ENCODE data around the gene RSL1D1.
"Not testable (repeated sequence)": the region's sequence is repeated elsewhere in the genome, so short reads cannot be mapped to it uniquely, and the experiment has no call there.

RSL1D1 gene

DNA sequence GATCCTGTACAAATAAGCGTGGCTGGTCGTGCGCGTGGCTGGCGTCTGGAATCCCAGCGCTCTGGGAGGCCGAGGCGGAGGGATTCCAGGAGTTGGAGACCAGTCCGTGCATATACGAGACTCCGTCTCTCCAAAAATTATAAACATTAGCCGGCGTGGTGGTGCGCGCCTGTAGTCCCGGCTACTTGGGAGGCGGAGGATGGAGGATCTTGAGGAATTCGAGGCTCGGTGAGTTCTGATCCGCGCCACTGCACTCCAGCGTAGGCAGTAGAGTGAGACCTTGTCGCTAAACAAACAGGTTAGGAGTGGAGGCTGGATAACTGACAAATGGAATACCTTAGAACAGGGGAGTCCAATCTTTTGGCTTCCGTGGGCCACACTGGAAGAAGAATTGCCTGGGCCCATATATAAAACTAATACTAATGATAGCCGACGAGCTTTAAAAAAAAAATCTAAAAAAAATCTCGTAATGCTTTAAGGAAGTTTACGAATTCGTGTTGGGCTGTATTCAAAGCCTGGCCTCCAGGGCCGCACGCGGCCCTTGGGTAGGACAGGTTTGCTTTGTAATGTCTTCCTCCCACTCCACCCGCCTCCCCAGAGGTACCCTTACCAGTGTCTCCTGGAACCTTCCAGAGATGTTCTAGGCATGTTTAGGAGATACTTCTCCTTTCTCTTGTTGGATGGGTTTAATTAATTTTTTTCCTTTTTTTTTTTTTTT is 909 bp upstream of the RSL1D1 start:
- no peak for DNase-seq (ENCODE audit: low read depth)

GRCh38 chr16:11848842-11849241 is 2.5 kb downstream of the RSL1D1 start:
- no peak overlapping the region for H3K4me3 ChIP-seq (ENCODE audit: low read depth, low read length)
- peak; percentile 23 for DNase-seq (ENCODE audit: low read depth)

More for the DNA sequence above, 909 bp upstream of the RSL1D1 start:
- H3K4me3 ChIP-seq (ENCODE audit: low read depth, low read length), result peak overlapping the region; percentile 84

DNA sequence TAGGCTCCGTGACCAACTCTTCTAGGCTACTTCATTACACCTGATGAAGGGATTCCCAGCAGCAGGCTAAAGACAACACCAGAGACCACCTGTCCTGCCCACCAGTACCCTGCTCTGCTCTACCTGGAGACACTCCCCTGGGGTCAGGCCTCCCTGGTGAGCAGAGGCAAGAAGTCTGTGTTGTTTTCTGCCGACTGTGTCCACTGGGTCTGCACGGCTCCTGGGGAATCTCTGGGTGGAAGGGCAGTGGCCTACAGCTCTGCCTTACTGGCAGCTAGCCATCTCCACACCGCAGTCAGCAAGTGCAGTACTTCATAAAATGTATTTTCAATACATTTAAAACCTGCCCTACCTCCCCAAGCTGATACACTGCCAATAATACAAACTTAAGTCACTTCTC is 6.8 kb downstream of the RSL1D1 start:
- no peak overlapping the region for H3K4me3 ChIP-seq (ENCODE audit: low read depth, low read length)
- DNase-seq (ENCODE audit: low read depth), result no peak

GRCh38 chr16:11843861-11844260 is 7.5 kb downstream of the RSL1D1 start:
- H3K4me3 ChIP-seq (ENCODE audit: low read depth, low read length), result no peak overlapping the region
- no peak for DNase-seq (ENCODE audit: low read depth)

GRCh38 chr16:11843206-11843605 is 8.1 kb downstream of the RSL1D1 start:
- H3K4me3 ChIP-seq (ENCODE audit: low read depth, low read length), result no peak overlapping the region
- DNase-seq (ENCODE audit: low read depth), result no peak

- no peak overlapping the region for H3K4me3 ChIP-seq (ENCODE audit: low read depth, low read length)
Measured at GRCh38 chr16:11841026-11841425, 10.3 kb downstream of the RSL1D1 start.

DNA sequence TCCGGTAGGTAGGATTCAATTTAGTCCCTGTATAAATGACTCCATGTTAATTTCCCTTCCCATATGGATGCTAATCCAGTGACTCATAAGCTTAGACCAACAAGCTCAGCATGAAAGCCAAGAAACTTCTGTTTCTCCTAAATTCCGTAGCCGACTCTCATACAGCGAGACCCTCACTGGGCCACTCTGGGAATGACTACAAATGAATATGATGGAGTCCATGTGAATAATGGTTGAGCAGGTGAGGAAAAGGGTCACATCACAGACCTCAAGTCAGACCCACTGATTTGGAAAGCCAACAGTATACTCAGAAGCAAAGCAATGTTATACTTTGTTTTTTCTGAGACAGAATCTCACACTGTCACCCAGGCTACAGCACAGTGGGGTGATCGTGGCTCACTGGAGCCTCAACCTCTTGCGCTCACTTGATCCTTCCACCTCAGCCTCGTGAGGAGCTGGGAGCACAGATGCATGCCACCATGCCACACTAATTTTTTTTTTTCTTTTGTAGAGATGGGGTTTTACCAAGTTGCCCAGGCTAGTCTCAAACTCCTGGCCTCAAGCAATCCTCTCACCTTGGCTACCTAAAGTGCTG is 14.6 kb downstream of the RSL1D1 start:
- DNase-seq (ENCODE audit: low read depth), result peak; percentile 55
- no peak overlapping the region for H3K4me3 ChIP-seq (ENCODE audit: low read depth, low read length)

More at GRCh38 chr16:11841026-11841425, 10.3 kb downstream of the RSL1D1 start:
- DNase-seq (ENCODE audit: low read depth), result no peak

- H3K4me3 ChIP-seq (ENCODE audit: low read depth, low read length), result no peak overlapping the region
Measured at GRCh38 chr16:11835891-11836649, 15.3 kb downstream of the RSL1D1 start.

DNA sequence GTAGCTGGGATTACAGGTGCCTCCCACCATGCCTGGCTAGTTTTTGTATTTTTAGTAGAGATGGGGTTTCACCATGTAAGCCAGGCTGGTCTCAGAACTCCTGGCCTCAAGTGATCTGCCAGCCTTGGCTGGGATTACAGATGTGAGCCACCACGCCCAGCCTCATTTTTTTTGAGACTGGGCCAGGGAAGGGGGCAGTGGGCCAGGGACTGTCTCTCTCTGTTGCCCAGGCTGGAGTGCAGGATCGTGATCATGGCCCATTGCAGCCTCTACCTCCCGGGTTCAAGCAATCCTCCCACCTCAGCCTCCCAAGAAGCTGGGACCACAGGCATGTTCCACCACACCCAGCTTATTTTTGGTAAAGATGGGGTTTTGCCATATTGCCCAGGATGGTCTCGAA is 16.0 kb downstream of the RSL1D1 start:
- DNase-seq (ENCODE audit: low read depth), result no peak
- H3K4me3 ChIP-seq (ENCODE audit: low read depth, low read length), result no peak overlapping the region

More at GRCh38 chr16:11835891-11836649, 15.3 kb downstream of the RSL1D1 start:
- peak; percentile 56 for DNase-seq (ENCODE audit: low read depth)

GRCh38 chr16:11833951-11834695 is 17.2 kb downstream of the RSL1D1 start:
- DNase-seq (ENCODE audit: low read depth), result peak; percentile 88
- no peak overlapping the region for H3K4me3 ChIP-seq (ENCODE audit: low read depth, low read length)

- no peak for DNase-seq (ENCODE audit: low read depth)
- no peak overlapping the region for H3K4me3 ChIP-seq (ENCODE audit: low read depth, low read length)
Measured at GRCh38 chr16:11828696-11829095, 22.6 kb downstream of the RSL1D1 start.

- H3K4me3 ChIP-seq (ENCODE audit: low read depth, low read length); DNase-seq (ENCODE audit: low read depth): not testable (repeated sequence)
Measured at GRCh38 chr16:11825520-11826165, 25.7 kb downstream of the RSL1D1 start.

DNA sequence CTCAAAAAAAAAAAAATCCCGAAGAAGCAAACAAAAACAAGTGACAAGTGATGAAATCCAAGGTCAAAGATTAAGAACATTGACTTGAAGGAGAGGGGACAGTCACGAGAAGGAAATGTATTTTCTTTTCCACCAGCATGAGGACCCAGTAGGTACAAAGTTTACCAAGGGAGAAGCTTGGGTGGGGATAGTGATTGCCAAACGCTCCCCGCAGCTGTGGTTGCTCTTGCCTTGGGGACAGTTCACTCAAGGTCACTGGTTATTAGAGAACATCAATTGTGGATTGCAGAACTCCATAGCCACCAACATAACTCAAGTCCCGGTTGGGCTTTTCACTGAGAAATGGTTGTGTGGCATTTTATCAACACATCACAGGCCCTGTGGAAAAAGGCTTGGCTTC is 27.0 kb downstream of the RSL1D1 start:
- DNase-seq (ENCODE audit: low read depth), result no peak
- H3K4me3 ChIP-seq (ENCODE audit: low read depth, low read length), result no peak overlapping the region

- not testable (repeated sequence) for DNase-seq (ENCODE audit: low read depth); H3K4me3 ChIP-seq (ENCODE audit: low read depth, low read length)
Measured at GRCh38 chr16:11823645-11824044, 27.7 kb downstream of the RSL1D1 start.

- no peak overlapping the region for H3K4me3 ChIP-seq (ENCODE audit: low read depth, low read length)
- DNase-seq (ENCODE audit: low read depth), result no peak
Measured at GRCh38 chr16:11819798-11820197, 31.5 kb downstream of the RSL1D1 start.

DNA sequence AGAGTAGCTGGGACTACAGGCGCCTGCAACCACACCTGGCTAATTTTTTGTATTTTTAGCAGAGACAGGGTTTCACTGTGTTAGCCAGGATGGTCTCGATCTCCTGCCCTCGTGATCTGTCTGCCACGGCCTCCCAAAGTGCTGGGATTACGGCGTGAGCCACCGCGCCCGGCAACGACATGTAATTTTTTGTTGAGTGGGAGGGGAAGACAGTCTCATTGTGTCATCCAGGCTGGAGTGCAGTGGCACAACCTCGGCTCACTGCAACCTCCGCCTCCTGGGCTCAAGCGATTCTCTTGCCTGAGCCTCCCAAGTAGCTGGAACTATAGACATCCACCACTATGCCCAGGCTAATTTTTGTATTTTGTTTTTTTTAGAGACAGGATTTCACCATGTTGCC is 32.4 kb downstream of the RSL1D1 start:
- H3K4me3 ChIP-seq (ENCODE audit: low read depth, low read length); DNase-seq (ENCODE audit: low read depth): not testable (repeated sequence)

GRCh38 chr16:11816123-11816522 is 35.2 kb downstream of the RSL1D1 start:
- no peak for DNase-seq (ENCODE audit: low read depth)
- no peak overlapping the region for H3K4me3 ChIP-seq (ENCODE audit: low read depth, low read length)

GRCh38 chr16:11814800-11815199 is 36.5 kb downstream of the RSL1D1 start:
- DNase-seq (ENCODE audit: low read depth); H3K4me3 ChIP-seq (ENCODE audit: low read depth, low read length): not testable (repeated sequence)

- no peak for DNase-seq (ENCODE audit: low read depth)
- H3K4me3 ChIP-seq (ENCODE audit: low read depth, low read length), result no peak overlapping the region
Measured at GRCh38 chr16:11806721-11807120, 44.6 kb downstream of the RSL1D1 start.

Measured in skeletal muscle cell (primary cell).